Neural cell (in vitro differentiated cells): Measurements from ENCODE around the gene INF2. TPM values are rescaled to one million over a fixed set of nuclear protein-coding genes. Genes with fewer than 3 reads are reported as not detected.

Experiments
- H2AFZ ChIP-seq: fragments of 200-600, 300-800 bp; sonication (generic), shearing (Covaris generic); 2 replicates; pipeline ENCODE4 v1.6.0; 2014; ENCODE audit warnings: low read depth, mild to moderate bottlenecking, antibody characterized with exemption, low read length, moderate library complexity
- H3F3A ChIP-seq: fragments of 200-600 bp; shearing (Covaris generic); 2 replicates; pipeline ENCODE4 v1.6.1; 2016; ENCODE audit warnings: mild to moderate bottlenecking, moderate library complexity, mixed read lengths, antibody characterized with exemption, low read length; ENCODE audit not compliant: insufficient read depth, poor library complexity, severe bottlenecking
- H3K27ac ChIP-seq: fragments of 200-600, 300-800 bp; sonication (generic), shearing (Covaris generic); 2 replicates; pipeline ENCODE4 v1.5.1; 2014; ENCODE audit warnings: mild to moderate bottlenecking, low read length, moderate library complexity
- H3K27me3 ChIP-seq: fragments of 300-800, 200-600 bp; sonication (generic), shearing (Covaris generic); 2 replicates; pipeline ENCODE4 v1.6.0; 2014; ENCODE audit warnings: mild to moderate bottlenecking, low read depth, low read length, moderate library complexity; ENCODE audit not compliant: insufficient read depth
- H3K36me3 ChIP-seq: fragments of 300-800, 200-600 bp; sonication (generic), shearing (Covaris generic); 2 replicates; pipeline ENCODE4 v1.5.1; 2014; ENCODE audit warnings: mild to moderate bottlenecking, antibody characterized with exemption, low read length, moderate library complexity; ENCODE audit not compliant: insufficient read depth
- H3K4me2 ChIP-seq: fragments of 300-800, 200-600 bp; sonication (generic), shearing (Covaris generic); 2 replicates; pipeline ENCODE4 v1.6.0; 2014; ENCODE audit warnings: mild to moderate bottlenecking, low read length
- H3K4me3 ChIP-seq: fragments of 300-800, 200-600 bp; sonication (generic), shearing (Covaris generic); 2 replicates; pipeline ENCODE4 v1.5.1; 2014; ENCODE audit warnings: mild to moderate bottlenecking, low read length, moderate library complexity
- H3K79me2 ChIP-seq: fragments of 200-600 bp; shearing (Covaris generic); replicated peaks from 2 replicates; pipeline ENCODE4 v1.6.0; 2014; ENCODE audit warnings: mild to moderate bottlenecking, low read length, moderate library complexity; ENCODE audit not compliant: insufficient read depth
- H3K9ac ChIP-seq: fragments of 300-800, 200-600 bp; sonication (generic), shearing (Covaris generic); 2 replicates; pipeline ENCODE4 v1.6.1; 2016; ENCODE audit warnings: mild to moderate bottlenecking, low read length, mixed read lengths
- H3K9me2 ChIP-seq: fragments of 200-600 bp; shearing (Covaris generic); 2 replicates; pipeline ENCODE4 v1.6.1; 2016; ENCODE audit warnings: mild to moderate bottlenecking, low read length, mixed read lengths; ENCODE audit not compliant: insufficient read depth
- H3K9me3 ChIP-seq: fragments of 200-600, 300-800 bp; sonication (generic), shearing (Covaris generic); 2 replicates; pipeline ENCODE4 v1.6.1; 2016; ENCODE audit warnings: mild to moderate bottlenecking, mixed run types, low read length, moderate library complexity, mixed read lengths
- H4K20me1 ChIP-seq: fragments of 200-600 bp; shearing (Covaris generic); 2 replicates; pipeline ENCODE4 v1.6.1; 2016; ENCODE audit warnings: mild to moderate bottlenecking, mixed run types; ENCODE audit not compliant: insufficient read depth
- CTCF ChIP-seq: fragments of 450-650 bp; IDR thresholded peaks from 2 replicates; pipeline ENCODE4 v1.5.1; 2014; ENCODE audit warnings: antibody characterized with exemption, mild to moderate bottlenecking, moderate library complexity; ENCODE audit not compliant: poor library complexity, severe bottlenecking
- EP300 ChIP-seq: fragments of 450-650 bp; conservative IDR thresholded peaks from 2 replicates; pipeline ENCODE4 v1.6.1; 2014; ENCODE audit warnings: antibody characterized with exemption, mild to moderate bottlenecking, moderate library complexity; ENCODE audit not compliant: poor library complexity, severe bottlenecking
- EZH2 ChIP-seq: fragments of 200-600, 300-800 bp; shearing (Covaris generic), sonication (generic); IDR thresholded peaks from 2 replicates; pipeline ENCODE4 v1.6.1; 2014; ENCODE audit warnings: antibody characterized with exemption, low read length, borderline replicate concordance, mild to moderate bottlenecking; ENCODE audit not compliant: insufficient read depth, poor library complexity, severe bottlenecking
- MXI1 ChIP-seq: fragments of 450-650 bp; conservative IDR thresholded peaks from 2 replicates; pipeline ENCODE4 v1.6.1; 2014; ENCODE audit warnings: antibody characterized with exemption, mild to moderate bottlenecking; ENCODE audit not compliant: poor library complexity, severe bottlenecking
- POLR2AphosphoS5 ChIP-seq: IDR thresholded peaks from 2 replicates; pipeline ENCODE4 v1.6.1; 2012
- RAD21 ChIP-seq: fragments of 450-650 bp; conservative IDR thresholded peaks from 2 replicates; pipeline ENCODE4 v1.6.1; 2014; ENCODE audit warnings: antibody characterized with exemption, mild to moderate bottlenecking, moderate library complexity
- REST ChIP-seq: IDR thresholded peaks from 2 replicates; pipeline ENCODE4 v1.6.1; 2012; ENCODE audit warnings: borderline replicate concordance
- SMC3 ChIP-seq: fragments of 450-650 bp; conservative IDR thresholded peaks from 2 replicates; pipeline ENCODE4 v1.6.1; 2014; ENCODE audit warnings: antibody characterized with exemption, mild to moderate bottlenecking, moderate library complexity; ENCODE audit not compliant: poor library complexity
- TAF1 ChIP-seq: IDR thresholded peaks from 2 replicates; pipeline ENCODE4 v1.6.1; 2012; ENCODE audit warnings: low read depth
- polyA plus RNA-seq: library from polyadenylated mRNA; depleted of rRNA; stranded (reverse); fragments of >200 nt; gene quantifications from 2 replicates; pipeline ENCODE4 v1.2.3, GENCODE V29; 2014

Gene INF2
- polyA plus RNA-seq, 1 donor from 2014 or later, result 0.02 TPM

GRCh38 chr14:104741803-104742251 lies 52.4 kb downstream of the INF2 start:
- Histone ChIP-seq H3K4me2 (no peak overlapping the region), H3K9ac (no peak overlapping the region), H3K36me3 (no peaks in the 10 kb centered on the region), H3K79me2 (no peaks in the 10 kb centered on the region), H3K4me3 (no peak overlapping the region), H3K9me2 (no peaks in the 10 kb centered on the region), H4K20me1 (no peaks in the 10 kb centered on the region), H3K27ac (no peak overlapping the region), H2AFZ (no peak overlapping the region), H3F3A (no peaks in the 10 kb centered on the region), H3K9me3 (no peaks in the 10 kb centered on the region), H3K27me3 (no peaks in the 10 kb centered on the region)
- TF ChIP-seq EP300 (no peak), SMC3 (no peak), TAF1 (no peak), REST (no peak), MXI1 (no peak), CTCF (no peak)

- TF ChIP-seq RAD21 (no peak), POLR2AphosphoS5 (no peak), EZH2 (no peak)
These were observed 53.4 kb downstream of the INF2 start for GRCh38 chr14:104742586-104743455.

More at GRCh38 chr14:104742586-104743455, 53.4 kb downstream of the INF2 start:
- Histone ChIP-seq H3K9me2 (no peaks in the 10 kb centered on the region), H3K27me3 (no peaks in the 10 kb centered on the region), H3K9ac (no peak overlapping the region), H3K4me3 (no peak overlapping the region), H2AFZ (no peak overlapping the region), H4K20me1 (no peaks in the 10 kb centered on the region), H3K36me3 (no peaks in the 10 kb centered on the region), H3F3A (no peaks in the 10 kb centered on the region), H3K27ac (no peak overlapping the region), H3K9me3 (no peaks in the 10 kb centered on the region), H3K79me2 (no peaks in the 10 kb centered on the region), H3K4me2 (no peak overlapping the region)
